HG02642 (cell line): ENCODE measurements around the gene B4GALNT2.

ENCODE experiments used
- ATAC-seq: cut with Tn5 transposase; IDR thresholded peaks from one replicate; pipeline ENCODE4 v1.9.1; 2021; ENCODE audit warnings: mild to moderate bottlenecking; ENCODE audit not compliant: unreplicated experiment, poor library complexity

The B4GALNT2 gene

GRCh38 chr17:49203796-49204195 is 71.2 kb downstream of the B4GALNT2 start:
- ATAC-seq, result no peak

- no peak for ATAC-seq
Measured at GRCh38 chr17:49204516-49204915, 71.9 kb downstream of the B4GALNT2 start.

- ATAC-seq, result no peak
Measured at GRCh38 chr17:49209061-49209571, 76.5 kb downstream of the B4GALNT2 start.

GRCh38 chr17:49210158-49211029 is 77.8 kb downstream of the B4GALNT2 start, which contains the start of the genes ABI3 and GNGT2:
Gene ABI3 (plus strand): TSS chr17:49210707. CDS start chr17:49210725, 18 bp downstream.
Gene GNGT2 (minus strand): TSS chr17:49210574. CDS start chr17:49207422, 3,152 bp downstream.
- ATAC-seq, result peak; percentile 81

GRCh38 chr17:49213399-49213798 is 80.8 kb downstream of the B4GALNT2 start:
- no peak for ATAC-seq

GRCh38 chr17:49213847-49214246 is 81.3 kb downstream of the B4GALNT2 start:
- ATAC-seq, result no peak

- ATAC-seq, result no peak
Measured at GRCh38 chr17:49214676-49215360, 82.2 kb downstream of the B4GALNT2 start.

- no peak for ATAC-seq
Measured at GRCh38 chr17:49216482-49216881, 83.9 kb downstream of the B4GALNT2 start.

- ATAC-seq, result no peak
Measured at GRCh38 chr17:49216953-49217650, 84.5 kb downstream of the B4GALNT2 start.

GRCh38 chr17:49217651-49218413 is 85.3 kb downstream of the B4GALNT2 start:
- peak; percentile 50 for ATAC-seq

- no peak for ATAC-seq
Measured at GRCh38 chr17:49218941-49219913, 86.7 kb downstream of the B4GALNT2 start.

- ATAC-seq, result no peak
Measured at GRCh38 chr17:49219987-49220386, 87.4 kb downstream of the B4GALNT2 start.

- no peak for ATAC-seq
Measured at GRCh38 chr17:49223168-49223516, 90.6 kb downstream of the B4GALNT2 start.

- ATAC-seq, result no peak
Measured at GRCh38 chr17:49223517-49224197, 91.1 kb downstream of the B4GALNT2 start.

- no peak for ATAC-seq
Measured at GRCh38 chr17:49224198-49224996, 91.8 kb downstream of the B4GALNT2 start.

GRCh38 chr17:49224997-49225337 is 92.4 kb downstream of the B4GALNT2 start:
- ATAC-seq, result no peak

GRCh38 chr17:49225554-49226236 is 93.1 kb downstream of the B4GALNT2 start:
- ATAC-seq, result no peak
